ENCODE results near the gene SYNPO. TPM values are rescaled to one million over a fixed set of nuclear protein-coding genes. Genes with fewer than 3 reads are reported as not detected.

The SYNPO gene
- total RNA-seq, 2 donors from 2014 or later = 1.0 to 9.3 TPM

DNA sequence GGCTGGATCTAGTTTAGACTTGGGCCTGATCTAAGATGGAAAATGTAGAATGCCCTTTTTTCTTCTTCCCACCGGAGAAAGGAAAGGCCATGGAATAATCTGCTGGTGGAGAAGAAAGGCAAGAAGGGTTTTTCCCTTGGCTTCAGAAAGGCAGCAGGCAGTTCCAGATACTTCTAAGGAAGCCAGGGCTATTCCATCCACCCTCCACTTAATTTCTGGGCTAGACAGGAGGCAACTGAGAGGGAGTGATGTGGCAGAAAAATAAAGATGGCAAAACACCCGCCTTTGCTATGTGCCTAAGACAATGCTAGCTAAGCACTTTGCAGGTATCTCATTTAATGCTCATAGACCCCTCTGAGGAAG lies 30.5 kb downstream of the SYNPO start:
- Mint-ChIP-seq H3K9me3 (no peaks in the 10 kb centered on the region), H3K4me3 (peak overlapping the region; percentile 36), H3K36me3 (no peaks in the 10 kb centered on the region), H3K27me3 (peaks cover 13 to 15% of the 10 kb centered on the region in 2 donors), H3K27ac (no peak overlapping the region), H3K4me1 (ENCODE audit: low read depth in 2 of 2) (no peaks in the 10 kb centered on the region)
- ATAC-seq = no peak
- DNase-seq (ENCODE audit: low spot score) = no peak

DNA sequence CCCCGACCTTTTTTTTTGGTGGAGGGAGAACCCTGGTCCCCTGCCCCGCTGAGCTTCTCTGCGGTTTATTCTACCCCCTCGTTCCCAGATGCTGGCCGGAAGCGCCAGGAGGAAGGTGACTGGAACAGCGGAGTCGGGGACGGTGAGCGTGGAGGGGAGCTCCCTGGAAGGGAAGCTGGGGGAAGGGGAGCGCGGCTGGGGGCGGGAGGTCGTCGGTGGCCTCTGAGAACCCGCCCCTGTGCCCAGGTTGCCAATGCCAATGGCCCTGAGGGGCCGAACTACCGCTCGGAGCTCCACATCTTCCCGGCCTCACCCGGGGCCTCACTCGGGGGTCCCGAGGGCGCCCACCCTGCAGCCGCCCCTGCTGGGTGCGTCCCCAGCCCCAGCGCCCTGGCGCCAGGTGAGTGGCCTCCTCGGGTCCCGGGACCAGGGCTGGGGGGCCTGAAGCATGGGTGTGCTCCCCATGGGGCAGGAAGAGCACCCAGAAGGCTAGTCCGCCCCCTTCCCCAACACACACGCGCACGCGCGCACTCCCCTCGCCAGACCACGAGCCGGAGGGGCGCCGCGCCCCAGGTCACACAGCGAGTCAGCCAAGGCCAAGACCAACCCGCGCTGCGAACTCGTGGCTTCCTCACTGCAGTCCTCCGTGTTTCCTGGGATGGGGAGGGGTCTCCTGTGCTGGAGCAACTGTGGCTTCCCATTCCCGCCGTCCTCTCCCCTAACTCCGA lies 31.2 kb downstream of the SYNPO start:
- Mint-ChIP-seq H3K36me3 (no peaks in the 10 kb centered on the region), H3K27me3 (peaks cover 13 to 15% of the 10 kb centered on the region in 2 donors), H3K9me3 (no peaks in the 10 kb centered on the region), H3K4me3 (peak overlapping the region; percentile 51), H3K4me1 (ENCODE audit: low read depth in 2 of 2) (no peaks in the 10 kb centered on the region), H3K27ac (no peak overlapping the region)
- DNase-seq (ENCODE audit: low spot score) = no peak
- peak; percentile 37 to 41 for ATAC-seq

DNA sequence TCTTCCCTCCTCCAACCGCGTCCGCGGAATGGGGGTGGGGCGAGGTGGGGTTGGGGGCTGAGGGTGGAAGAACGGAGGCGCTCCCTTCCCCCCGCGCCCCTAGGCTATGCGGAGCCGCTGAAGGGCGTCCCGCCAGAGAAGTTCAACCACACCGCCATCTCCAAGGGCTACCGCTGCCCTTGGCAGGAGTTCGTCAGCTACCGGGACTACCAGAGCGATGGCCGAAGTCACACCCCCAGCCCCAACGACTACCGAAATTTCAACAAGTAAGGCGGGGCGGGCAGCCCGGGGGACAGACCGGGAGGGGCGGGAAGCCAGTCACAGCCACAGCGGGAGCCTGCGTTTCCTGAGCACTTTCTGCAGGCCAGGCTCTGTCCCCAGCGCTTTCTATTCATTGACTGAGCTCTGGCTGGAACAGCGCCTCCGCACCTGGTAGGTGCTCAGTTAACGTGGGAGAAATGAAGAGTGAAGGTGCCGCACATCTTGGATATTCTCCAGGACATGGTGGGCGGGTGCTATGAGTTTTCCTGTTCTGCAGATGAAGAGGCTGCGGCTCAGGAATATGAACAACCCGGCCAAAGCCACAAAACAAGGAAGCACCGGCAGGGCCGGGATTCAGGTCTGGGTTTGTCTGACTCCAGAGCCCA lies 31.9 kb downstream of the SYNPO start:
- no peaks in the 10 kb centered on the region for H3K4me1 Mint-ChIP-seq (ENCODE audit: low read depth in 2 of 2)
- ATAC-seq = peak; percentile 42 to 66
- no peaks in the 10 kb centered on the region for H3K9me3 Mint-ChIP-seq
- H3K36me3 Mint-ChIP-seq = no peaks in the 10 kb centered on the region
- peak overlapping the region; percentile 51 for H3K4me3 Mint-ChIP-seq
- DNase-seq (ENCODE audit: low spot score) = no peak
- H3K27ac Mint-ChIP-seq = no peak overlapping the region
- H3K27me3 Mint-ChIP-seq = peaks cover 13 to 15% of the 10 kb centered on the region in 2 donors

DNA sequence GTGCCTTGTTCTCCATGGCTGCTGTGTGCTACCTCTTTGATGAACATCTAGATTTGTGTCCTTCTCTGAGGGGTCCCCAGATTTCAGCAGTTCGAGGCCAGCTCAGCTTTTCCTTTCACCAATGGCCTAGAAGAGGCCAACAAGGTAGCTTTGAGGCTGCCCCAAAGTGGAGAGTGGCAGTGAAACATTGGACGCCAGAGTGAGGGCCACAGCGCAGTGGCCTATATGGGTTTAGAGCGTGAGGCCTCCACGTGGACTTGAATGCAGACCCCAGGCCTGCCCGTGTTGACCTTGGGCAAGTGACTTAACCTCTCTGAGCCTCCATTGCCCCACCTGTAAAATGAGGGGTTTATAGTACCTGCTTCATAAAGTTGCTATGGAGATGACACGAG lies 32.4 kb downstream of the SYNPO start:
- Mint-ChIP-seq H3K9me3 (no peaks in the 10 kb centered on the region), H3K4me1 (ENCODE audit: low read depth in 2 of 2) (no peaks in the 10 kb centered on the region), H3K36me3 (no peaks in the 10 kb centered on the region), H3K27me3 (peaks cover 13 to 15% of the 10 kb centered on the region in 2 donors), H3K4me3 (no peak overlapping the region), H3K27ac (no peak overlapping the region)
- DNase-seq (ENCODE audit: low spot score) (no peak), ATAC-seq (no peak)

DNA sequence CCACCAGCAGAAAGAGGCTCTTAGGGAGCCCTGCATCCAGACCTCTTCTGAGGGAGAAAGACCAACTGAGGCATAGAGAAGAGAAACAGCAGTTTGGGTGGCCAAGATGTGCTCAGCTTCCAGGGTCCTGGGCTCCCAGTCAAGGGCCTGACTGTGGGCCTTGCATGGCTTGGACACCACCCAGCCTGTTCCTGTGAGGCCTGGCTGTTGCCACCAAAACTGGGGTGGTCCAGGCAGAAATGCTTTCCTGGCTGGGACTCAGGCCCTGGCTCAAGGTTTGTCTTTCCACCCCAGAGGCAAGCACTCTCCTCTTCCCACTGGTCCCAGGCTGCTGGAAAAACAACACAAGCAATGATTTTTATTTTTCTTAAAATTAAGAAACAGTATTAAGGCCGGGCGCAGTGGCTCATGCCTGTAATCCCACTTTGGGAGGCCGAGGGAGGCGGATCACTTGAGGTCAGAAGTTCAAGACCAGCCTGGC lies 33.9 kb downstream of the SYNPO start:
- Mint-ChIP-seq H3K27ac (no peak overlapping the region), H3K27me3 (peaks cover 13 to 15% of the 10 kb centered on the region in 2 donors), H3K4me1 (ENCODE audit: low read depth in 2 of 2) (no peaks in the 10 kb centered on the region), H3K36me3 (no peaks in the 10 kb centered on the region), H3K9me3 (no peaks in the 10 kb centered on the region), H3K4me3 (no peak overlapping the region)
- ATAC-seq = peak in 1 of 2 donors; percentile 3
- no peak for DNase-seq (ENCODE audit: low spot score)

DNA sequence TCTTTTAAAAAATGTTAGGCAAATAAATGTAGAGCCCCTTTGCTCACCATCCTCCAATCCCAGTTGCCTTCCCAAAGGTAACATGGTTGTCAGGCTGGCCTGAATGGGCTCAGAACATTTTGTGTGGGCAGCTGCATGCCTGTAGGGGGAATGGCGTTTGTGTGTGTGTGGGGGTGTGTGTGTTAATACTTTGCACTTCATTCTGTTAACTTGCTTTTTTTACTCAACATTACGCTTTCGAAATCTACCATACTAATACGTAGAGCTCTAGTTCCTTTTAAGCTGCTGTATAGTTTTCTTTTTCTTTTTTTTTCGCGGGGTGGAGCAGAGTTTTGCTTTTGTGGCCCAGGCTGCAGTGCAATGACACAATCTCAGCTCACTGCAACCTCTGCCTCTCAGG lies 34.6 kb downstream of the SYNPO start:
- Mint-ChIP-seq H3K4me3 (no peak overlapping the region), H3K27ac (no peak overlapping the region), H3K9me3 (no peaks in the 10 kb centered on the region), H3K27me3 (peaks cover 11% of the 10 kb centered on the region in 2 donors), H3K4me1 (ENCODE audit: low read depth in 2 of 2) (no peaks in the 10 kb centered on the region), H3K36me3 (peaks cover 2% of the 10 kb centered on the region)
- DNase-seq (ENCODE audit: low spot score) = no peak
- ATAC-seq = no peak

DNA sequence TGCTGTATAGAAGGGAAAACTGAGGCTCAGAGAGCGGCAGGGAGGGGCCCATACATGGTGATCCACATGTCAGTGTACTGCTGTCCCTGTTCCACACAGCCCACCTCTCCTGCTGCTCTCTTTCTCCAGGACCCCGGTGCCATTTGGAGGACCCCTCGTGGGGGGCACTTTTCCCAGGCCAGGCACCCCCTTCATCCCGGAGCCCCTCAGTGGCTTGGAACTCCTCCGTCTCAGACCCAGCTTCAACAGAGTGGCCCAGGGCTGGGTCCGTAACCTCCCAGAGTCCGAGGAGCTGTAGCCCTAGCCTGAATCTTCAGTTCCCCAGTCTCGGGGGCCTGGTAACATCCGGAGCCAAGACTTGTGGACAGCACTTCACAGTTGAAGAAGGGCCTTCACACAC lies 36.1 kb downstream of the SYNPO start:
- H3K27me3 Mint-ChIP-seq = no peaks in the 10 kb centered on the region
- H3K36me3 Mint-ChIP-seq = peaks cover 8% of the 10 kb centered on the region
- no peak overlapping the region for H3K27ac Mint-ChIP-seq
- no peaks in the 10 kb centered on the region for H3K4me1 Mint-ChIP-seq (ENCODE audit: low read depth in 2 of 2)
- H3K9me3 Mint-ChIP-seq = no peaks in the 10 kb centered on the region
- no peak for DNase-seq (ENCODE audit: low spot score)
- ATAC-seq = no peak
- no peak overlapping the region for H3K4me3 Mint-ChIP-seq

DNA sequence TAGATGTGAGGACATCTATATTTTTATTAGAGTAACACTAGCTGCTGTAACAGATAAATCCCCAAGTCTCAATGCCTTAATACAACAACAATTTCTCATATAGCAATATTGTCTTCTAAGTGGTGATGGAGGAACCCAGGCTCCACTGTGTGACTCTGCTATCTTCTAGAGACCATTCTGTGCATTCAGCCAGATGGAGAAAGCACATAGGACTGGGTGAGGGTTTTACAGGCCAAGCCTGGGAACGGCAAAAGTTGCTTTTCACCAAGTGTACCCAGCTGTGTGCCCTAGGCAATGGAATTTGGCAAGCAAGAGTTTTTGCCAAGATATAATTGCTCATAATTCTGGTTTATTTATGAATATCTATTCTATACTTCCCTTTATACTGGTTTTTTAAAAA lies 48.7 kb downstream of the SYNPO start:
- H3K9me3 Mint-ChIP-seq = no peaks in the 10 kb centered on the region
- H3K27ac Mint-ChIP-seq = no peak overlapping the region
- H3K4me3 Mint-ChIP-seq = no peak overlapping the region
- no peaks in the 10 kb centered on the region for H3K27me3 Mint-ChIP-seq
- ATAC-seq (no peak), DNase-seq (ENCODE audit: low spot score) (no peak)
- peaks cover 31% of the 10 kb centered on the region for H3K36me3 Mint-ChIP-seq
- no peaks in the 10 kb centered on the region for H3K4me1 Mint-ChIP-seq (ENCODE audit: low read depth in 2 of 2)

DNA sequence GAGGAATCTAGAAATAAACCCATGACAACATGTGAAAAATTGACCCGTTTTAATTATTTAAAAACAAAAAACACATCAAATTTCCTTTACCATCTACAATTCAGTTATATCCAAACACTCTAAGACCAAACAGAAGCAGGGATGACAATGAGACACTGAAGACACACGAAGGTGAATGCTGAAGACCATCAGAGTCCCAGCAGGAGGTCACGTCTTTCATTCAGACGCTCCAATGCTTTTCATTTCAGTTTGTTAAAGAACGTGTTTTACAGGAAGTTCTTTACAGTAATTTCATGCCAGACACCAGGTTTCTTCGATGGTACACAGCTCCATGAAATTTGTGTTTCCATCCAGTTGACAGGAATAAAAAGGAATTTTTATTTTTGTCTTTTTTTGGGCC lies 50.3 kb downstream of the SYNPO start:
- Mint-ChIP-seq H3K4me1 (ENCODE audit: low read depth in 2 of 2) (no peaks in the 10 kb centered on the region), H3K9me3 (no peaks in the 10 kb centered on the region), H3K27me3 (no peaks in the 10 kb centered on the region), H3K27ac (peak overlapping the region in 1 of 2 donors; percentile 10), H3K4me3 (no peak overlapping the region), H3K36me3 (peaks cover 31% of the 10 kb centered on the region)
- DNase-seq (ENCODE audit: low spot score) (no peak), ATAC-seq (no peak)

DNA sequence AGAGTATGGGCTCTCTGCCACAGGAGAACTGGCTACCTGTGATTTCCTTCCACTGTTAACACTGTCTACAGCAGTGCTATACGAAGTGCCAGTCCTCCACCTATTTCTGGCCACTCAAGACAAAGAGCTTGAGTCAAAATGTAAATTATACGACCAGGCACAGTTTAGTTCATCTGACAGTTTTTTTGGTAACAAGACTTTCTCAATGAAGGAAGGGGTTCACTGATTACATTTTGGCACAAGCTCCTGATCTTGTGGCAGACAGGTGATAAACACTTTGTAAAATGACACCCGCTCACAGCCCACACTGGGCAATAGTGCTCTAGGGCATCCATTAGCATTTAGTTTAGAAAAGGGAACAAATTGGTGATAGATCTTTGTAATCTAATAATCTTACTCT lies 51.8 kb downstream of the SYNPO start:
- ATAC-seq (no peak), DNase-seq (ENCODE audit: low spot score) (no peak)
- no peaks in the 10 kb centered on the region for H3K9me3 Mint-ChIP-seq
- H3K27ac Mint-ChIP-seq = peak overlapping the region in 1 of 2 donors; percentile 17
- H3K4me3 Mint-ChIP-seq = no peak overlapping the region
- no peaks in the 10 kb centered on the region for H3K27me3 Mint-ChIP-seq
- peaks cover 37% of the 10 kb centered on the region for H3K36me3 Mint-ChIP-seq
- H3K4me1 Mint-ChIP-seq (ENCODE audit: low read depth in 2 of 2) = peaks cover 0 to 2% of the 10 kb centered on the region in 2 donors

DNA sequence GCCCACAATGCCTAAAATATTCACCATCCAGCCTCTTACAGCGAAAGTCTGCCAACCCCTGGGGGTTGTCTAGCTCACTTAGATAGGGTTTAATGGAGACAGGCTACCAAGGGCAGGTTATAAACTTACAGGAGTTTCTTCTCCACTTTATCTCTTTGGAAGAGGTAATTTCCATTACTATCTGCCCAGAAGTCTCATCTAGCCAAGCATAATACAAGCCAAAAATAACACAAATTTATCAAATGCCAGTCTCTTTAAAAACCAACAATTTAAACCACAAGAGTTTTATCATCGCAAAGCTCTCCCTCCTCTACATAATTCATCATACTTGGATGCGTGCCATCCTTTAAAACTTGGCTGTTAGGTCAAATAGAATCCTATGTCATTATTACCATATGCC lies 54.2 kb downstream of the SYNPO start:
- no peak overlapping the region for H3K4me3 Mint-ChIP-seq
- H3K27ac Mint-ChIP-seq = no peak overlapping the region
- peaks cover 0 to 9% of the 10 kb centered on the region in 2 donors for H3K4me1 Mint-ChIP-seq (ENCODE audit: low read depth in 2 of 2)
- H3K9me3 Mint-ChIP-seq = no peaks in the 10 kb centered on the region
- no peak for DNase-seq (ENCODE audit: low spot score)
- no peak for ATAC-seq
- H3K36me3 Mint-ChIP-seq = peaks cover 31% of the 10 kb centered on the region
- H3K27me3 Mint-ChIP-seq = no peaks in the 10 kb centered on the region

DNA sequence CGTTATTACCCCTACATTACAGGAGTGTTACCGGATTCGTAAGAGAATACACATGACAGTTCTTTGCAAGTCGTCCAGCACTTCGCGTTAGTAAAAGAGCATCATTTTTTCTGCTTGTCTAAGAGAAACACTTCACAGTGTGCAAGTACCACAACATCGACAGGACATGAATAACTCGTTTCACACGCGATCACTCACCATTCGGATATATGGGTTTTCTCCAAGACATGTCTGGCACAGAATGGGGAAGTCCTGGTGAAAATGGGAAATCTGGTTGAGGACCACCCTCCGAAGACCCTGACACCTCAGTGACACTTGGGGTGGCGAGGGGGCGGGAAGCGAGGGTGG lies 59.8 kb downstream of the SYNPO start:
- no peak for ATAC-seq
- H3K36me3 Mint-ChIP-seq = peaks cover 6% of the 10 kb centered on the region
- H3K4me3 Mint-ChIP-seq = no peak overlapping the region
- no peaks in the 10 kb centered on the region for H3K9me3 Mint-ChIP-seq
- DNase-seq (ENCODE audit: low spot score) = no peak
- H3K27ac Mint-ChIP-seq = no peak overlapping the region
- no peaks in the 10 kb centered on the region for H3K27me3 Mint-ChIP-seq
- peaks cover 0 to 9% of the 10 kb centered on the region in 2 donors for H3K4me1 Mint-ChIP-seq (ENCODE audit: low read depth in 2 of 2)

DNA sequence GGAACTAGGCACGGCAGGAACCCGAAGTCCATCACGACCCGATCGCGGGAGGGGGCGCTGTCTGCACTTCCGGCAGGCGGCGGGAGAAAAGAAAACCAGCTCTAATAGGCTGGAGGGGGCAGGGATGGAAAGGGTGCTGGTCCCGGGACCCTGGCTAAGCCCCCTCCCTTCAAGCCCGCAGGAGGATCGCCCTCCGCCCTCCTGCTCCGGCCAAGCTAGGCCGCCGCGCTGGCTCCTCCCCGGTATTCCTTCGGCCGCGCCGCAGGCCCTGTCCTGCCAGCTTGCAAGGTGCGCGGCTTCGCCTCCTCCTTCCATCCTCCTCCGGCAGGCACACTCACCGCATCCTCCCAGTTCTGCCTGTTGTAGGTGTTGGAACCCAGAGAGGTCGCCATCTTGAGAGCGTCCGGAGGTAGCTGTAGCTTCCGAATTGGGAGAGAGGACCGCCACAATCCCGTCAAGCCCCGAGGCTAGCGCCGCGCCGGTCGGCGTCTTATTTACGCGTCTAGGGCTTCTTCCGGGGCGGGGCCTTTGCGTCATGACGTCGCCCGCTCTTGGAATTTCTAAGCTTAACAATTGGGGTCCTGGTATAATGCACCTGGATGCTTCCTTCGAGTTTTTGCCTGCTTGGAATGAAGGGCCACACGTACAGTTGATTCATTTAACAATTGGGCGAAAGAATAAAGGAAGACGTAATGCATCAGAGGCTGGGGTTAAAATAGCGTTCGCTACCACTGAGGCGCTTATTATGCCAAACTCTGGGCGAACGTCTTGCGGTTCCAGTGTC lies 60.3 kb downstream of the SYNPO start, which contains the start of gene RBM22:
Gene RBM22, minus strand, starts transcription at position 469 of the 784 bp plus-strand sequence. Its CDS starts 77 bp downstream, at position 392.
- Mint-ChIP-seq H3K36me3 (peaks cover 6% of the 10 kb centered on the region), H3K27me3 (no peaks in the 10 kb centered on the region), H3K9me3 (no peaks in the 10 kb centered on the region), H3K4me3 (no peak within 1 kb of the TSS), H3K27ac (no peak within 1 kb of the TSS), H3K4me1 (ENCODE audit: low read depth in 2 of 2) (peaks cover 0 to 9% of the 10 kb centered on the region in 2 donors)
- DNase-seq (ENCODE audit: low spot score) (peak; percentile 91), ATAC-seq (peak; percentile 98)

DNA sequence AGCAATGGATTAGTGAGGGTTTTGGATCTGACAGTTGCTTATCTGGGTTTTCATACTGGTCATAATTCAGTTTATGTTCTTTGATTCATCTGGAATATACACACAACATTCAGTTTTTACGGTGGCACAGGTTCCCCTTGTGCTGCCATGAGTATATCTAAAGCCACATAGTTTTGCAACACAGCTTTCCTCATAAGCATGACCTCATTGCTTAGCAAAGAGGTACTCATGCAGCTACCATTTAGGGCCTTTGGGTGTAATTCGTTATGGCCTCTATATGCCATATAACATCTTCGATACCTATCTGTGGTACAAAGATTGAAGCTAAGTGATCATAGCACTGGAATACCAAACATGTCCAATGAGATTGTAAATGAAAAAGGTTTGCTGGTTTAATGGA lies 63.3 kb downstream of the SYNPO start:
- no peak overlapping the region for H3K27ac Mint-ChIP-seq
- H3K36me3 Mint-ChIP-seq = peaks cover 4% of the 10 kb centered on the region
- no peaks in the 10 kb centered on the region for H3K9me3 Mint-ChIP-seq
- H3K27me3 Mint-ChIP-seq = no peaks in the 10 kb centered on the region
- DNase-seq (ENCODE audit: low spot score) (no peak), ATAC-seq (no peak)
- H3K4me1 Mint-ChIP-seq (ENCODE audit: low read depth in 2 of 2) = peaks cover 0 to 1% of the 10 kb centered on the region in 2 donors
- no peak overlapping the region for H3K4me3 Mint-ChIP-seq

Data from natural killer cell treated with Interleukin-12 subunit alpha and Interleukin-12 subunit beta and Interleukin-15 and Interleukin-18, amount 100 ng/mL, for 72 hours (primary cell).